SK-N-SH (cell line): Measurements from ENCODE around the gene TFPT. TPM values are rescaled to one million over a fixed set of nuclear protein-coding genes. Genes with fewer than 3 reads are reported as not detected.
A peak's percentile ranks its signal among the peaks of the same experiment; 100 is the strongest.

Experiments
- CTCF ChIA-PET: fragments of 300-600, 350-600 bp; formaldehyde crosslinking; extraction: SDS; loops from one replicate; lab custom pipeline; 2021; lab: Yijun Ruan, JAX
- POLR2A ChIA-PET: fragments of 350-600 bp; sonication (Branson Sonifier 250); formaldehyde crosslinking; extraction: SDS; loops from one replicate; lab custom pipeline; 2020; ENCODE audit warnings: antibody characterized with exemption, inconsistent platforms; lab: Yijun Ruan, JAX
- DNase-seq: peaks from one replicate; pipeline ENCODE4 v3.0.0; 2012
- H2AFZ ChIP-seq: fragments of 200-600 bp; sonication (generic); 2 replicates; pipeline ENCODE4 v1.8.1; 2016; ENCODE audit warnings: antibody characterized with exemption, mild to moderate bottlenecking, low read depth
- H3F3A ChIP-seq: fragments of 200-600 bp; sonication (generic); replicated peaks from 2 replicates; pipeline ENCODE3; 2016; ENCODE audit warnings: antibody characterized with exemption, mild to moderate bottlenecking; ENCODE audit not compliant: insufficient read depth
- H3K27ac ChIP-seq, 2 experiments: fragments of 200-500 bp in 1 of 2; fragments of 200-600 bp in 1 of 2; sonication (Bioruptor generic) in 1 of 2; sonication (generic), shearing (Covaris generic) in 1 of 2; 2 replicates each; pipeline versions ENCODE4 v1.5.1 to v1.6.1; 2014 to 2016; ENCODE audit warnings: low read depth in 2 of 2, inconsistent platforms in 1 of 2, low read length in 1 of 2, mild to moderate bottlenecking in 1 of 2, mixed read lengths in 1 of 2
- H3K27me3 ChIP-seq: fragments of 200-600 bp; sonication (generic), shearing (Covaris generic); 2 replicates; pipeline ENCODE4 v1.6.1; 2016; ENCODE audit warnings: mixed run types; ENCODE audit not compliant: insufficient read depth
- H3K36me3 ChIP-seq, 2 experiments: fragments of 200-500 bp in 1 of 2; fragments of 200-600 bp in 1 of 2; sonication (Bioruptor generic) in 1 of 2; sonication (generic) in 1 of 2; replicated peaks in 1 of 2; 2 replicates each; pipeline versions ENCODE3 to v1.5.1; 2014 to 2016; ENCODE audit warnings: low read length in 1 of 2, mild to moderate bottlenecking in 1 of 2; ENCODE audit not compliant: insufficient read depth in 2 of 2, control insufficient read depth in 1 of 2
- H3K4me1 ChIP-seq, 2 experiments: fragments of 200-500 bp in 1 of 2; fragments of 200-600 bp in 1 of 2; sonication (Bioruptor generic) in 1 of 2; sonication (generic), shearing (Covaris generic) in 1 of 2; 2 replicates each; pipeline versions ENCODE4 v1.5.1 to v1.6.1; 2014 to 2016; ENCODE audit warnings: low read depth in 1 of 2, low read length in 1 of 2, mixed run types in 1 of 2; ENCODE audit not compliant: insufficient read depth in 2 of 2, control insufficient read depth in 1 of 2
- H3K4me2 ChIP-seq: fragments of 200-600 bp; sonication (generic), shearing (Covaris generic); 2 replicates; pipeline ENCODE4 v1.6.1; 2017; ENCODE audit warnings: mixed run types
- H3K4me3 ChIP-seq, 2 experiments: fragments of 200-500 bp in 1 of 2; fragments of 200-600 bp in 1 of 2; sonication (Bioruptor generic) in 1 of 2; sonication (generic), shearing (Covaris generic) in 1 of 2; 2 replicates each; pipeline versions ENCODE4 v1.5.1 to v1.8.1; 2014 to 2016; ENCODE audit warnings: low read depth in 2 of 2, inconsistent platforms in 1 of 2, low read length in 1 of 2, mild to moderate bottlenecking in 1 of 2, mixed read lengths in 1 of 2, moderate library complexity in 1 of 2
- H3K79me2 ChIP-seq: fragments of 200-600 bp; sonication (generic); 2 replicates; pipeline ENCODE4 v1.8.1; 2017; ENCODE audit warnings: mild to moderate bottlenecking; ENCODE audit not compliant: insufficient read depth
- H3K9ac ChIP-seq: fragments of 200-600 bp; sonication (generic); 2 replicates; pipeline ENCODE4 v1.6.1; 2017; ENCODE audit warnings: mixed run types
- H3K9me2 ChIP-seq: fragments of 200-600 bp; sonication (generic); 2 replicates; pipeline ENCODE4 v1.6.1; 2017; ENCODE audit warnings: mixed run types
- H3K9me3 ChIP-seq: fragments of 200-600 bp; sonication (generic); 2 replicates; pipeline ENCODE4 v1.6.1; 2017; ENCODE audit warnings: mixed run types, mild to moderate bottlenecking, moderate library complexity
- H4K20me1 ChIP-seq: fragments of 200-600 bp; sonication (generic); 2 replicates; pipeline ENCODE4 v1.6.1; 2017; ENCODE audit warnings: mild to moderate bottlenecking, mixed run types; ENCODE audit not compliant: insufficient read depth
- CTCF ChIP-seq: fragments of 200-600 bp; sonication (generic); IDR thresholded peaks from 2 replicates; pipeline ENCODE4 v1.6.1; 2017; ENCODE audit warnings: antibody characterized with exemption, mild to moderate bottlenecking, moderate library complexity
- ELF1 ChIP-seq: IDR thresholded peaks from 2 replicates; pipeline ENCODE4 v1.4.0; 2012
- EP300 ChIP-seq, 2 experiments: IDR thresholded peaks; 2 replicates each; pipeline versions ENCODE4 v1.4.0 to v1.6.1; 2012; ENCODE audit warnings: borderline replicate concordance in 1 of 2, low read depth in 1 of 2, low read length in 1 of 2
- FOXJ3 ChIP-seq: sonication (generic); formaldehyde crosslinking; IDR thresholded peaks from 2 replicates; pipeline ENCODE4 v1.5.1; 2020; ENCODE audit warnings: mild to moderate bottlenecking, missing genetic modification reagents
- FOXM1 ChIP-seq: IDR thresholded peaks from 2 replicates; pipeline ENCODE4 v1.4.0; 2012; ENCODE audit warnings: low read depth, mild to moderate bottlenecking
- GABPA ChIP-seq: IDR thresholded peaks from 2 replicates; pipeline ENCODE4 v1.4.0; 2012; ENCODE audit warnings: low read depth, mild to moderate bottlenecking
- GATA2 ChIP-seq: sonication (generic); formaldehyde crosslinking; IDR thresholded peaks from 2 replicates; pipeline ENCODE4 v1.5.0; 2020; ENCODE audit warnings: mild to moderate bottlenecking, missing genetic modification reagents
- IRF3 ChIP-seq: fragments of 150-350 bp; IDR thresholded peaks from 2 replicates; pipeline ENCODE4 v1.6.1; 2016; ENCODE audit warnings: mild to moderate bottlenecking, low read depth, low read length
- JUND ChIP-seq: IDR thresholded peaks from 2 replicates; pipeline ENCODE4 v1.4.0; 2012
- NFIC ChIP-seq: IDR thresholded peaks from 2 replicates; pipeline ENCODE4 v1.4.0; 2012; ENCODE audit warnings: borderline replicate concordance
- RAD21 ChIP-seq: IDR thresholded peaks from 2 replicates; pipeline ENCODE4 v1.6.1; 2012; ENCODE audit warnings: mild to moderate bottlenecking, low read length
- REST ChIP-seq: IDR thresholded peaks from 2 replicates; pipeline ENCODE4 v1.6.1; 2012; ENCODE audit warnings: mild to moderate bottlenecking, low read depth, low read length, moderate library complexity
- RFX5 ChIP-seq: IDR thresholded peaks from 2 replicates; pipeline ENCODE4 v1.6.1; 2012; ENCODE audit warnings: mild to moderate bottlenecking, improper control_type of control experiment, low read length
- SIN3A ChIP-seq: IDR thresholded peaks from 2 replicates; pipeline ENCODE4 v1.6.1; 2012; ENCODE audit warnings: low read depth, mild to moderate bottlenecking, low read length, moderate library complexity, borderline replicate concordance
- TAF1 ChIP-seq: IDR thresholded peaks from 2 replicates; pipeline ENCODE4 v1.6.1; 2012; ENCODE audit warnings: low read depth, mild to moderate bottlenecking, low read length, moderate library complexity, borderline replicate concordance
- TCF12 ChIP-seq: IDR thresholded peaks from 2 replicates; pipeline ENCODE4 v1.4.0; 2012
- USF1 ChIP-seq: IDR thresholded peaks from 2 replicates; pipeline ENCODE4 v1.4.0; 2012; ENCODE audit warnings: low read depth, borderline replicate concordance
- WGBS: methylation state at CpG from one replicate; pipeline ENCODE4 v1.1.6; 2017; ENCODE audit warnings: low lambda C conversion rate; 5-methylcytosine and 5-hydroxymethylcytosine counted together
- polyA plus RNA-seq, 3 experiments: library from polyadenylated mRNA; depleted of rRNA; stranded (reverse); fragments of >200 nt; gene quantifications; 2 replicates each; pipeline ENCODE4 v1.2.3, GENCODE V29; 2012
- TF ChIP-seq, protein P1 (sequence below): IDR thresholded peaks from 2 replicates; pipeline ENCODE4 v1.4.0; 2012; ENCODE audit warnings: low read depth, borderline replicate concordance
- TF ChIP-seq, protein P2 (sequence below): IDR thresholded peaks from 2 replicates; pipeline ENCODE4 v1.4.0; 2012; ENCODE audit warnings: low read depth

Gene TFPT, protein sequence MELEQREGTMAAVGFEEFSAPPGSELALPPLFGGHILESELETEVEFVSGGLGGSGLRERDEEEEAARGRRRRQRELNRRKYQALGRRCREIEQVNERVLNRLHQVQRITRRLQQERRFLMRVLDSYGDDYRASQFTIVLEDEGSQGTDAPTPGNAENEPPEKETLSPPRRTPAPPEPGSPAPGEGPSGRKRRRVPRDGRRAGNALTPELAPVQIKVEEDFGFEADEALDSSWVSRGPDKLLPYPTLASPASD
- polyA plus RNA-seq (2012; rRNA removed) = 39.8 and 49.7 TPM in 2 replicates
- 34.0 and 36.9 TPM in 2 replicates for polyA plus RNA-seq (2012; cell fraction: cytosol; rRNA removed)
- polyA plus RNA-seq (2012; cell fraction: nucleus; rRNA removed) = 27.1 and 39.4 TPM in 2 replicates

GRCh38 chr19:54115109-54116063, at the start of gene TFPT, which contains the start of gene PRPF31:
TFPT (minus strand) TSS chr19:54115657; CDS start chr19:54115269, 388 bp downstream.
PRPF31 (plus strand) TSS chr19:54115754; CDS start chr19:54118279, 2,525 bp downstream.
- Histone ChIP-seq H3K36me3 (peaks cover 19 to 23% of the 10 kb centered on the region in 2 experiments), H3K4me3 (peak within 1 kb of the TSS; percentile 74 to 78), H3K79me2 (peaks cover 49% of the 10 kb centered on the region), H3K9me3 (no peaks in the 10 kb centered on the region), H3K27me3 (no peaks in the 10 kb centered on the region), H3K9ac (peak within 1 kb of the TSS; percentile 80), H3K9me2 (no peaks in the 10 kb centered on the region), H3K4me1 (peaks cover 0 to 14% of the 10 kb centered on the region in 2 experiments; a peak in 1 of 4 replicates), H3F3A (no peaks in the 10 kb centered on the region), H4K20me1 (no peaks in the 10 kb centered on the region), H2AFZ (peak within 1 kb of the TSS; percentile 84), H3K27ac (peak within 1 kb of the TSS; percentile 77 to 92), H3K4me2 (peak within 1 kb of the TSS; percentile 93)
- ChIA-PET POLR2A (interaction anchor here (0.5 to 3.0 kb wide), 11 partner anchors 9 to 1483 kb away, joined by 3 to 30 read pairs (median 3); partner anchors contain the start of genes CNOT3, MYADM and RPS9), CTCF (interaction anchor here (1.4 kb wide), 1 partner anchor 45 kb away, joined by 4 read pairs; the partner anchor contains the start of gene LENG1)
- DNase-seq = peak; percentile 94
- under 1% methylated on average over 59 of the region's 60 CpGs for WGBS
- TF ChIP-seq RAD21 = no peak
- no peak for TF ChIP-seq USF1
- TF ChIP-seq JUND = peak; percentile 16; the same call in 1 of the 2 replicates
- TF ChIP-seq GABPA = peak; percentile 69
- 0 out of 2 replicates have a peak, but pooled peaks have one; percentile 31 for TF ChIP-seq IRF3
- TF ChIP-seq ELF1 = peak; percentile 73
- TF ChIP-seq, protein P1, sequence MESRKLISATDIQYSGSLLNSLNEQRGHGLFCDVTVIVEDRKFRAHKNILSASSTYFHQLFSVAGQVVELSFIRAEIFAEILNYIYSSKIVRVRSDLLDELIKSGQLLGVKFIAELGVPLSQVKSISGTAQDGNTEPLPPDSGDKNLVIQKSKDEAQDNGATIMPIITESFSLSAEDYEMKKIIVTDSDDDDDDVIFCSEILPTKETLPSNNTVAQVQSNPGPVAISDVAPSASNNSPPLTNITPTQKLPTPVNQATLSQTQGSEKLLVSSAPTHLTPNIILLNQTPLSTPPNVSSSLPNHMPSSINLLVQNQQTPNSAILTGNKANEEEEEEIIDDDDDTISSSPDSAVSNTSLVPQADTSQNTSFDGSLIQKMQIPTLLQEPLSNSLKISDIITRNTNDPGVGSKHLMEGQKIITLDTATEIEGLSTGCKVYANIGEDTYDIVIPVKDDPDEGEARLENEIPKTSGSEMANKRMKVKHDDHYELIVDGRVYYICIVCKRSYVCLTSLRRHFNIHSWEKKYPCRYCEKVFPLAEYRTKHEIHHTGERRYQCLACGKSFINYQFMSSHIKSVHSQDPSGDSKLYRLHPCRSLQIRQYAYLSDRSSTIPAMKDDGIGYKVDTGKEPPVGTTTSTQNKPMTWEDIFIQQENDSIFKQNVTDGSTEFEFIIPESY = peak; percentile 95
- peak; percentile 52; the same call in 1 of the 2 replicates for TF ChIP-seq FOXJ3 (CRISPR knock-in tag)
- TF ChIP-seq TAF1 = peak; percentile 57; the same call in 1 of the 2 replicates
- peak in 1 of 2 experiments; percentile 37; a peak in 1 of 4 replicates for TF ChIP-seq EP300 (IDR thresholded peaks at IDR 0.05; ENCODE audit: borderline replicate concordance in 1 of 2, low read depth in 1 of 2, low read length in 1 of 2)
- no peak for TF ChIP-seq FOXM1
- no peak for TF ChIP-seq RFX5
- peak; percentile 81; the same call in 1 of the 2 replicates for TF ChIP-seq SIN3A
- no peak; the same call in none of the 2 replicates for TF ChIP-seq REST
- TF ChIP-seq, protein P2, sequence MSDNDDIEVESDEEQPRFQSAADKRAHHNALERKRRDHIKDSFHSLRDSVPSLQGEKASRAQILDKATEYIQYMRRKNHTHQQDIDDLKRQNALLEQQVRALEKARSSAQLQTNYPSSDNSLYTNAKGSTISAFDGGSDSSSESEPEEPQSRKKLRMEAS = peak; percentile 92
- TF ChIP-seq GATA2 (CRISPR knock-in tag) = no peak
- no peak; the same call in 1 of the 2 replicates for TF ChIP-seq NFIC
- TF ChIP-seq TCF12 = peak; percentile 56; the same call in 1 of the 2 replicates
- TF ChIP-seq CTCF = no peak
